GM19468 (cell line): ENCODE data around the gene MED25.

Source experiments
- ATAC-seq: cut with Tn5 transposase; IDR thresholded peaks from one replicate; pipeline ENCODE4 v1.9.1; 2021; ENCODE audit warnings: mild to moderate bottlenecking, moderate library complexity, moderate number of reproducible peaks; ENCODE audit not compliant: unreplicated experiment; ENCODE audit errors: extremely low read depth

MED25 gene

GRCh38 chr19:49869484-49870308 is 51.6 kb downstream of the MED25 start:
- peak; percentile 60 for ATAC-seq

GRCh38 chr19:49870309-49870901 is 52.3 kb downstream of the MED25 start:
- ATAC-seq: no peak

GRCh38 chr19:49871349-49871985 is 53.4 kb downstream of the MED25 start:
- ATAC-seq: no peak

- no peak for ATAC-seq
Measured at GRCh38 chr19:49872245-49873128, 54.4 kb downstream of the MED25 start.

- no peak for ATAC-seq
Measured at GRCh38 chr19:49873129-49873521, 55.0 kb downstream of the MED25 start.

GRCh38 chr19:49873834-49874233 is 55.7 kb downstream of the MED25 start:
- no peak for ATAC-seq

GRCh38 chr19:49874503-49875157 is 56.5 kb downstream of the MED25 start:
- ATAC-seq: no peak

- ATAC-seq: no peak
Measured at GRCh38 chr19:49875177-49875576, 57.1 kb downstream of the MED25 start.

- ATAC-seq: no peak
Measured at GRCh38 chr19:49875857-49876421, 57.9 kb downstream of the MED25 start.

GRCh38 chr19:49876422-49877019 is 58.4 kb downstream of the MED25 start:
- peak; percentile 40 for ATAC-seq

GRCh38 chr19:49877020-49877878 is 59.2 kb downstream of the MED25 start, which contains the start of the genes AKT1S1 and TBC1D17:
TSS of gene AKT1S1 (minus strand) at chr19:49877355. CDS start at chr19:49873295, 4,060 bp downstream.
TSS of gene TBC1D17 (plus strand) at chr19:49877702. CDS start at chr19:49877724, 22 bp downstream.
- peak; percentile 20 for ATAC-seq

GRCh38 chr19:49877879-49878743 is 60.0 kb downstream of the MED25 start:
- ATAC-seq: peak; percentile 24

GRCh38 chr19:49878744-49879070 is 60.6 kb downstream of the MED25 start:
- no peak for ATAC-seq

- no peak for ATAC-seq
Measured at GRCh38 chr19:49879243-49879963, 61.3 kb downstream of the MED25 start.

GRCh38 chr19:49880162-49880869 is 62.2 kb downstream of the MED25 start:
- ATAC-seq: no peak

GRCh38 chr19:49881186-49881585 is 63.1 kb downstream of the MED25 start:
- ATAC-seq: no peak
